ENCODE data around the gene HACD2.

Gene HACD2

GRCh38 chr3:123571973-123572365, 12.9 kb downstream of the HACD2 start:
- in situ Hi-C loops (cut with MboI; ENCODE audit: low sequenced_read_pairs), result no loop called here

- in situ Hi-C loops (cut with MboI; ENCODE audit: low sequenced_read_pairs), result no loop called here
These were observed 13.4 kb downstream of the HACD2 start for GRCh38 chr3:123571264-123571972.

- in situ Hi-C loops (cut with MboI; ENCODE audit: low sequenced_read_pairs), result no loop called here
These were observed 16.0 kb downstream of the HACD2 start for GRCh38 chr3:123568875-123569274.

- in situ Hi-C loops (cut with MboI; ENCODE audit: low sequenced_read_pairs), result no loop called here
These were observed 16.8 kb downstream of the HACD2 start for GRCh38 chr3:123568034-123568433.

GRCh38 chr3:123564056-123564455, 20.8 kb downstream of the HACD2 start:
- in situ Hi-C loops (cut with MboI; ENCODE audit: low sequenced_read_pairs), result no loop called here

- in situ Hi-C loops (cut with MboI; ENCODE audit: low sequenced_read_pairs), result no loop called here
These were observed 22.3 kb downstream of the HACD2 start for GRCh38 chr3:123562547-123562946.

- in situ Hi-C loops (cut with MboI; ENCODE audit: low sequenced_read_pairs), result no loop called here
These were observed 23.7 kb downstream of the HACD2 start for GRCh38 chr3:123561188-123561587.

GRCh38 chr3:123559040-123559861, 25.6 kb downstream of the HACD2 start:
- in situ Hi-C loops (cut with MboI; ENCODE audit: low sequenced_read_pairs), result loop anchor here (10.0 kb wide), 1 partner anchor 234 kb away; no protein-coding TSS in a partner anchor

GRCh38 chr3:123553536-123553935, 31.3 kb downstream of the HACD2 start:
- in situ Hi-C loops (cut with MboI; ENCODE audit: low sequenced_read_pairs), result loop anchor here (10.0 kb wide), 1 partner anchor 229 kb away; no protein-coding TSS in a partner anchor

- in situ Hi-C loops (cut with MboI; ENCODE audit: low sequenced_read_pairs), result loop anchor here (10.0 kb wide), 1 partner anchor 228 kb away; no protein-coding TSS in a partner anchor
These were observed 32.1 kb downstream of the HACD2 start for GRCh38 chr3:123552768-123553167.

GRCh38 chr3:123552095-123552714, 32.6 kb downstream of the HACD2 start:
- in situ Hi-C loops (cut with MboI; ENCODE audit: low sequenced_read_pairs), result loop anchor here (10.0 kb wide), 1 partner anchor 227 kb away; no protein-coding TSS in a partner anchor

- in situ Hi-C loops (cut with MboI; ENCODE audit: low sequenced_read_pairs), result no loop called here
These were observed 36.9 kb downstream of the HACD2 start for GRCh38 chr3:123547881-123548519.

GRCh38 chr3:123546133-123546755, 38.6 kb downstream of the HACD2 start:
- in situ Hi-C loops (cut with MboI; ENCODE audit: low sequenced_read_pairs), result no loop called here

GRCh38 chr3:123543950-123544349, 40.9 kb downstream of the HACD2 start:
- in situ Hi-C loops (cut with MboI; ENCODE audit: low sequenced_read_pairs), result no loop called here

- in situ Hi-C loops (cut with MboI; ENCODE audit: low sequenced_read_pairs), result no loop called here
These were observed 44.6 kb downstream of the HACD2 start for GRCh38 chr3:123540285-123540684.

- in situ Hi-C loops (cut with MboI; ENCODE audit: low sequenced_read_pairs), result no loop called here
These were observed 48.5 kb downstream of the HACD2 start for GRCh38 chr3:123536153-123536895.

GRCh38 chr3:123535580-123535979, 49.3 kb downstream of the HACD2 start:
- in situ Hi-C loops (cut with MboI; ENCODE audit: low sequenced_read_pairs), result no loop called here

GRCh38 chr3:123534264-123534663, 50.6 kb downstream of the HACD2 start:
- in situ Hi-C loops (cut with MboI; ENCODE audit: low sequenced_read_pairs), result no loop called here

- in situ Hi-C loops (cut with MboI; ENCODE audit: low sequenced_read_pairs), result no loop called here
These were observed 51.2 kb downstream of the HACD2 start for GRCh38 chr3:123533554-123534159.
